HG03045 (cell line): ENCODE measurements around the gene SKA3.
"Not testable (repeated sequence)": the region's sequence is repeated elsewhere in the genome, so short reads cannot be mapped to it uniquely, and the experiment has no call there.

ENCODE experiments used
- ATAC-seq: cut with Tn5 transposase; IDR thresholded peaks from one replicate; pipeline ENCODE4 v1.9.1; 2021; ENCODE audit warnings: mild to moderate bottlenecking, moderate library complexity; ENCODE audit not compliant: unreplicated experiment

Gene SKA3

DNA sequence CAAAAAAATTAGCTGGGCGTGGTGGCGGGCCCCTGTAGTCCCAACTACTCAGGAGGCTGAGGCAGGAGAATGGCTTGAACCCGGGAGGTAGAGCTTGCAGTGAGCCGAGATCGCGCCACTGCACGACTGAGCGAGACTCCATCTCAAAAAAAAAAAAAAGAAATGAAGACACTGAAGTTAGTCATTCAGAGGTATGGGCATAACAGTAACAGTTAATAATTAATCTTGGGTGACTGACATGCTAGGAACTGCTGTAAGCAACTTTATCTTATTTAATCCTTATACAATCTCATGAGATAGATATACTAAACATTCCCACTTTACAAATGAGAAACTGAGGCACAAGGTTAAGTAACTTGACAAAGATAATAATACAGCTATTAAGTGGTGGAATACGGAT is 4.9 kb downstream of the SKA3 start:
- ATAC-seq, result no peak

DNA sequence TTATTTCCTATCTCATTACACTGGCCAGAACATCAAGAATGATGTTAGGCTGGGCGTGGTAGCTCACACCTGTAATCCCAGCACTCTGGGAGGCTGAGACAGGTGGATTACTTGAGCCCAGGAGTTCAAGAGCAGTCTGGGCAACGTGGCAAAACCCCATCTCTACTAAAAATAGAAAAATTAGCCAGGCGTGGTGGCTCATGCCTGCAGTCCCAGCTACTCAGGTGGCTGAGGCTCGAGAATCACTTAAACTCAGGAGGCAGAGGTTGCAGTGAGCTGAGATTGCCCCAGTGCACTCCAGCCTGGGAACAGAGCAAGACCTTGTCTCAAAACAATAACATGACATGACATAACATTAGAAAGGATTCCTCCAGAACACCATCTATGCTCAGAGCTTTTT is 10.7 kb downstream of the SKA3 start:
- ATAC-seq, result not testable (repeated sequence)

DNA sequence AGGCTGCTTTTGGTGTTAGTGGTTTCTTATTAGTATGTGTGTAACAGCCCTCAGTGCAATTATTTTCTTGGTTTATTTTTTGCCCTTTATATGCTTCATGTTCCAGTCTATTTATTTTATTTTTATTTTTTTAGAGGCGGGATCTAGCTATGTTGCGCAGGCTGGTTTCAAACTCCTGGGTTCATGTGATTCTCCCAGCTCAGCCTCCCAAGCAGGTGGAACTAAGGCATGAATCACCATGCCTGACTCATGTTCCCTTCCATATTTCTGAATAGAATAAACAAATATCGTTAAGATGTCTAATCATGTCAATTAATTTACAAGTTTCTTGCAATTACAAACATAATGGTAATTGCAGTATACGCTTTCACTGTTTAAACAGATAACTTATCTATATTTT is 11.7 kb downstream of the SKA3 start:
- ATAC-seq, result no peak

DNA sequence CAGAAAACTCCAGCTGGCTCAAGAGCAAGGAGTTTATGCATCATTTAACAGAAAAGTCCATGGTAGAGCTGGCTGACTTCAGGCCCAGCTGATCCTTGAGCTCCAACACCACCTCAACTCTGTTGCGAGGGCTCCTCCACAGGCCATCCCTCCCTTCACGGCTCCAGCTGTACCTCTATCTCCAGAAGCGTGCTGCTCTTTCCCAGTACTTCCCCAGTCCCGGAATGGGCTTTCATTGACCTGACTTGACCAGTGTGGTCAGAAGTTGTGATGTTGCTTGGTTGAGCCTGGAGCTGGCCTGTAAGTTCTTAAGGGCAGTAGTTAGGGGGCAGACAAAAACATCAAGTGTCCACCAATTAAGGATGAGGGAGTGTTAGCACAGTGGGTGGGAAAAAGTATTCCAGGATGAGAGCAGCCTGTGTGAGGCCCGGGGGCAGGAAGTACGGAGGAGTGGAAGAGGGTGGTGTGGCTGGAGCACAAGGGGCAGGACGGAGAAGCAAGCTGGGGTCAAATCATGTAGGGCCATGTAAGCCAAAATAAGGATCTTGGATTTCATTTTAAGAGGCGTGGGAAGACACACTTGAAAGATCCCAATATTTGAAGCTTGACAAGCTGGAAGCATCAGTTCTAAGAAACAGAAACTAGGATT is 24.0 kb downstream of the SKA3 start:
- ATAC-seq, result no peak

DNA sequence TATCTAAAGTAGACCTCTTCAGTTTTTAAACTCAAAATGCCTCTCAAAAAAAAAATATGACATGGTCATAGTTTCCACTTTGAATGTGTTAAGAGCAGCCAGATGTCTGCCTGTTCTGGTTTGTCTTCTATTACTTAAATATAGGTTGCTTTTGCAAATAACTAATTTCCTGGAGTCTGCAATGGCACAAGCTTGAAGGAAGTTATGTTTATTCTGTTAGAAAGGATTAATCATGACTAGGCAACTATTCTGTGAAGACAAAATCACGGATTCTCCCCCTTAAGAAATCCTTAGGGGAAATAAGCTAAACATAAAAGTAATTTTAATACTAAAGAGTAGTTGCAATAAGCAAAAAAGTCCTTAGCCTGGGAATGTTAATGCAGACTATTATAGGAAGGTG is 26.3 kb downstream of the SKA3 start:
- ATAC-seq, result no peak

DNA sequence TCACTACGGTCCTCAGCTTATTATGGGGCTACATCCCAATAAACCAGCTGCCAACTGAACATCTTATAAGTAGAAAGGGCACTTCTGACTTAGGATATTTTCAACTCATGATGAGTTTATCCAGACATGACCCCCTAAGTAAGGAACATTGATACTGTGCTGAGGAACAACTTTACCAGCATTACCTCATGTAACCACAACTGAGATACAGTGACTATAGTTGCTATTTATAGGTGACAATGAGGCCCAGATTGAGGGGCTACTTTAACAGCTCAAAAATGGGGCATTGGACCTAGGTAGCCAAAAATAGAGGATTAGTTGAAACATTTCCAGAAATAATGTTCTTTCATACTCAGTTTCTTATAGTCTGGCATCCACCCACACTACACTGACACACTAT is 26.8 kb downstream of the SKA3 start:
- no peak for ATAC-seq

DNA sequence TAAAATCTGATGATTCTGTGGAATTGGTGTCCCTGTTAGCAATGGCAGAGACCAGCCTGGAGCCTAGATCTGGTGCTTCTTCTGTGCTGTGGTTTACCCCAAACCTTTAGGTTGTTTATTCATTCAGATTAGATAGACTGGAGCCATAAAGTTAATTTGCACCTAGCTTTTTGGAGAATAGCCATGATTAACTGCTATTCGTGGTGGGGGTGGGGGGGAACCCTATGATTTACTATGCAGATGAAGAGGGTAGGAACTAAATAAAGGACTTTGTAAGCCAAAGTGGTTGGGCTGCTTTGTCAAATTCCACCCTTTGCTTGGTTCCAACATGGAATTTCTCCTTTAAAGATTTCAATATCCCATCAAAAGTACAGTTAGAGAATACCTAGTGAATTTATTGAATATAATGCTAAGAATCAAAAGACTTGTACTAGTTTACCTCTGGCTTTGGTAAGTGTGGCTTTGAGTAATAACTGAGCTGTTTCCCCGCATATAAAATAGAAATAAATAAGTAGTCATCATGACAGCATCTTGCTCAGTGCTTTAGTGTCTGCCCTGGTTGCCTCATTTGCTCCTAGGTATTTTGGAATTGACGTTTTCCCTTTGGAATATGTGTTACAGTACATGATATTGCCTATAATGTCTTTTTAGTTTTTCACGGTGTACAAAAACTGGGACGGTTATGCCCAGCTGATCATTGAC is 27.6 kb downstream of the SKA3 start:
- no peak for ATAC-seq

DNA sequence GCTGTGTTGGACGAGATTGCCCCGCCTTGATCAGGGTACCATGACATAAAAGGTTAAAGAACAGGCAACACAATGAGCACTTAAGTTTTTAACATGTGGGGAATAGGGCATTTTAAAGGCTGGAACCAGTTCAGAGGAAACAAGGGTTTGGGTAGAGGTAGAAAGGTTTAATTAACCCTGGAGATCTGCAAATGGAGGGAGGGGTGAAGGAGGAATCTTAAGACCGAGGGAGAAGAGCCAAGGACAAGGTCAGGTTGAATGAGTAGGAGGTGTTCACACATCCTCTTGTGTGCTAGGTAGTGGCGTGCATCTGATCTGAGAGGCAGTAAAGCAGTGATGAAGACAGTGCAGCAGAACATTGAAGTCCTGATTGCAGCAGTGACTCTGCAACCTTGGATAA is 28.5 kb downstream of the SKA3 start:
- no peak for ATAC-seq

DNA sequence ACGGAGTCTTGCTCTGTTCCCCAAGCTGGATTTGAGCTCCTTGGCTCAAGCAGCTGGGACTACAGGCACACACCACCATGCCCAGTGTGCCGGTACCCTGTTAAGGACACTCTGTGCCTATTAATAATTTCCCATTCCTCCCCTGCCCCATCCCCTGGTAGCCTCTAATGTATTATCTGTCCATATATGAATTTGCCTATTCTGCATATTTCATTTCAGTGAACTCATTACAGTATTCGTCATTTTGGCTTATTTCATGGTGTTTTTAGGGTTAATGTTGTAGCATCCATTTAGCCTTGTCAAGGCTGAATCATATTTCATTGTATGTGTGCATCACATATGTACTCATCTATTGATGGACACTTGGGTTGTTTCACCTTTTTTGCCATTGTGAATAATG is 33.6 kb downstream of the SKA3 start:
- ATAC-seq, result no peak

DNA sequence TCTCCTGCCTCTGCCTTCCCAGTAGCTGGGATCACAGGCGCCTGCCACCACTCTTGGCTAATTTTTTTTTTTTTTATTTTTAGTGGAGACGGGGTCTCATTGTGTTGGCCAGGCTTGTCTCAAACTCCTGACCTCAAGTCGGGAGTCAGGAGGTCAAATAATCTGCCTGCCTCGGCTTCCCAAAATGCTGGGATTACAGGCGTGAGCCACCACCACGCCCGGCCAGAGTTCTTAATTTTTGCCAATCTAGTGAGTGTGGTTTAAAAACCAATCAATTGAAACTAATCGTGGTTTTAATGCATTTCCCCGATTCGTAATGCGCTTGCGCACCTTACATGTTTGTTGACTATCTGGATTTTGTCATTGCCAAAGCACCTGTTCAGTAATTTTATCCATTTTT is 37.0 kb downstream of the SKA3 start:
- no peak for ATAC-seq

DNA sequence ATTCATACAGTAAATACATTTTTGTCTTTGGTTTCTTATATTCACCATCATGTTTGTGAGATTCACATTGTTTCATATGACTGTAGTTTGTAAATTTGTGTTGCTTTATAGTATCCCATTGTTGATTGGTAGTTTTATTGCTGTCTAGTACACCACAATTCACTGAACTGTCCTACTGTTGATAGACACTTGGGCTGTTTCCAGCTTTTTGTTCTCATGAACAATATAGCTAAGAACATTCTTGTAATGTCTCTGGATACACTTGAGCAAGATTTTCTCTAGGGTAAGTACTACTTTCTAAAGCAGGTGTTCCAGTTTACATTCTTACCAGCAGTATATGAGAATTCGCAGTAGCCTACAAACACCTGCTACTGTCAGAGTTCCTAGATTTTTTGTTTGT is 37.8 kb downstream of the SKA3 start:
- no peak for ATAC-seq

DNA sequence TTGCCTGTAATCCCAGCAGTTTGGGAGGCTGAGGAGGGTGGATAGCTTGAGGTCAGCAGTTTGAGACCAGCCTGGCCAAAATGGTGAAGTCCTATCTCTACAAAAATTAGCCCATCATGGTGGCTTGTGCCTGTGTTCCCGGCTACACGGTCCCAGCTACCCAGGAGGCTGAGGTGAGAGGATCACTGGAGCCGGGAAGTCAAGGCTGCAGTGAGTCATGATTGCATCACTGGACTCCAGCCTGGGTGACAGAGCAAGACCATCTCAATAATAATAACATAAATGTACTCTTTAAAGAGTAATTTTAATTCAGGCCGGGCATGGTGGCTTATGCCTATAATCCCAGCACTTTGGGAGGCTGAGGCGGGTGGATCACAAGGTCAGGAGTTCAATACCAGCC is 38.7 kb downstream of the SKA3 start:
- no peak for ATAC-seq

DNA sequence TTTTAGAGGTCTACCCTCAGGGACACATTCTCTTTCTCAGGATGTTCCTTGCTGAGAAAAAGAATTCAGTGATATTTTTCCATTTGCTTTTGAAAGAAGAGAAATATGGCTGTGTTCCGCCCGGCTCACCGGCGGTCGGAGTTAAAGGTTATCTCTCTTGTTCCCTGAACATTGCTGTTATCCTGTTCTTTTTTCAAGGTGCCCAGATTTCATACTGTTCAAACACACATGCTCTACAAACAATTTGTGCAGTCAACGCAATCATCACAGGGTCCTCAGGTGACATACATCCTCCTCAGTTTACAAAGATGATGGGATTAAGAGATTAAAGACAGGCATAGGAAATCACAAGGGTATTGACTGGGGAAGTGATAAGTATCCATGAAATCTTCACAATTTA is 40.5 kb downstream of the SKA3 start:
- ATAC-seq, result not testable (repeated sequence)

DNA sequence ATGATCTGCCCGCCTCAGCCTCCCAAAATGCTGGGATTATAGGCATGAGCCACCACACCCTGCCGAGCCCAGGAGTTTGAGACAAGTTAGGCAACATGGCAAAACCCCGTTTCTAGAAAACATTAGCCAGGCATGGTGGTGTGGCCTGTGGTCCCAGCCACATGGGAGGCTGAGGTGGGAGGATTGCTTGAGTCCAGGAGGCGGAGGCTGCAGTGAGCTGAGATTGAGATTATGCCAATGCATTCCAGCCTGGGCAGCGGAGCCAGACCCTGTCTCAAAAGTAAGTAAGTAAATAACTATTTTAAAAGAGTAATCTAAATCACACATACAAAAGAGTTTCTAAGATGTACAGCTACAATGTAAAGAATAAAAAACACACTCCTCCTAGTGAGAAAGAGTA is 41.9 kb downstream of the SKA3 start:
- ATAC-seq, result no peak

DNA sequence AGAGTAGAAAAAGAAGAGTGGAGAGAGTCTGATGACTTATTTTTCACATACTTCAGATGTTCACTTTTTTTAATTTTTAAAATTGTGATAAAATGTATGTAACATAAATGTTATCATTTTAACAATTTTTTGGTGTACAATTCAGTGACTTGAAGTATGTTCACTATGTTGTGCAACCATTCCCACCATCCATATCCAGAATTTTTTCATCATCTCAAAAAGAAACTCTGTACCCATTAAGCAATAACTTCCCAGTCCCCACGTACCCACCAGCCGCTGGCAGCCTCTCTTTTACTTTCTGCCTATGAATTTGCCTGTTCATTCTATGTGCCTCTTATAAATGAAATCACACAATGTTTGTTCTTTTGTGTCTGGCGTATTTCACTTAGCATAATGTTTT is 43.3 kb downstream of the SKA3 start:
- ATAC-seq, result no peak

DNA sequence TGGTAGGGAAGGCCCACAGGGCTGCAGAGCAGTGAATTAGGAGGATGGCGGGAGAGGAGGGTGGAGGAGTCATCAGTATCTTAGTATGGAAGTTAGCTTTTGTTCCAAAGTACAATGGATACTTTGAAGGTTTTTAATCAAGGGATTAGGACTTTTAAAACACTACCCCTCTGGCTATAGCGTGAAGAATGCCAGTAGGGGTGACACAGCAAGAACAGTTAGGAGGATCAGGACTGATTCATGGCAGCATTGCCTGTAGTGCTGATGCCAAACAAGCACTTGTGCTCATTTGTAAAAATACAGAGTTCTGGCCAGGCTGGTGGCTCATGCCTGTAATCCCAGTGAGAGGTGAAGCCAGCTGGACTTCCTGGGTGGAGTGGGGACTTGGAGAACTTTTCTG is 46.2 kb downstream of the SKA3 start:
- no peak for ATAC-seq

DNA sequence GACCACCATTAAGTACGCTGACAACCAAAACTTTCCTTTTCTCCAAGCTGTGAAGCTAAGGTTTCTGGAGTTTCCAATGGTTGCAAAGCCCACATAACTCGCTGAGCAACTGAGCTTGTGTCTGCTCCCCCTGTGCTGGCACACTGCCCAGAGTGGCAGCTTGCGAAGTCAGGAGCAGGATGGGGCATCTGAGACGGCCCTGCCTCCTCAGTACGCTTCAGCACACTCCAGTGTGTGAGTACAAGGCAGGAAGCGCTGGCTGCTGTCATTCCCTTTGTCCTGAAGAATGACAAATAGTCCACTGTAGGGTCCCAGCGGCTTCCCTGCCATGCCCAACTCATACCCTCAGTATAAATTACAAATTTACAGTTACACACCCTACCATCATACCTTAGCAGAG is 51.5 kb downstream of the SKA3 start:
- ATAC-seq, result no peak

DNA sequence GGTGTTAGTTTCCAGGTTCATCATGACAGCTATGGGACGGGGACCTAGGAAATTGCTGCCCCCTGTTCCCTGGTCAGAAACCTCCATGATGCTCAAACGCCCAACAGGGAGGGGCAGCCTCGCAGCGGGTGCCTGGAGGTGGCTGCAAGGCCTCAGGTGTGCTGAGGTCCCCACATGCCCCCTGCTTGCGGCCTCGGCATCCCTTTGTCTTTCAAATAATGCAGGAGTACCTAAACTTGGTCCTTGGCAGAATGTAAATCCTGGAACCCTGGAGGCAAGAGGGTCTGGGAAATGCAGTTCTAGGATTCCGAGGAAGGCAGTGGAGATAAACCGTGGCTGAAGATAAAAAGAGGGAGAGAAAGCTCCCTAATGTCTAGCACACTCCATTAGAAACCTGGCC is 52.4 kb downstream of the SKA3 start:
- ATAC-seq, result no peak

DNA sequence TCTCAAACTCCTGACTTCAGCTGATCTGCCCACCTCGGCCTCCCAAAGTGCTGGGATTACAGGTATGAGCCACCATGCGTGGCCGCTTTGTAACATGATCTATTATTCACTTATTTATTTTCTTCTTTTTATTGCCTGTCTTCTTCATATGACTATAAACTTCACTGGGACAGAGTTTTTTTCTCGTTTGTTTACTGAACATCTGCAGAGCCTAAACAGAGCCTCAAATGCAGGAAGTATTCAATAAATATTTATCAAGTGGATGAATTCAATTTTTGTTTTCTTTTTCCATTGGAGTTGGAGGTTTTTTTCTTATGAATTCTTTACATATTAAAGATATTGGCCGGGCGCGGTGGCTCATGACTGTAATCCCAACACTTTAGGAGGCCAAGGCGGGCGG is 54.7 kb downstream of the SKA3 start:
- ATAC-seq, result no peak

DNA sequence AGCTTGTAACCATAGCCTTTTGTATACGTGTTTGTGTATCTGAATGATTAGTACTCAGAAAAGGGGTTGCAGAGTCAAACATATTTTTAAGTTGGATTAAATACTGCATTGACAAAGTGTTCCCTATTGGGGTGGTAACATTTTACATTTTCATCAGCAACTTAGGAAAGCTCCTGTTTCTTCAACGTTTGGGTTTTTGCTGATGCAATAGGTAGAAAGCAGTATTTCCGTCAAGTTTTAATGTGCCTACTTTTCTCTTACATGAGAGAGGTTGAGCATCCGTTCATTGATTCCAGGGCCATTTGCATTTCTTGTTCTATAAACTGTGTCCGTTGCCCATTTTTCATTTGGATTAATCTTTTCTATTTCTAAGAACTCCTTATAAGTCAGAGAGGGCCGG is 56.2 kb downstream of the SKA3 start:
- ATAC-seq, result no peak

DNA sequence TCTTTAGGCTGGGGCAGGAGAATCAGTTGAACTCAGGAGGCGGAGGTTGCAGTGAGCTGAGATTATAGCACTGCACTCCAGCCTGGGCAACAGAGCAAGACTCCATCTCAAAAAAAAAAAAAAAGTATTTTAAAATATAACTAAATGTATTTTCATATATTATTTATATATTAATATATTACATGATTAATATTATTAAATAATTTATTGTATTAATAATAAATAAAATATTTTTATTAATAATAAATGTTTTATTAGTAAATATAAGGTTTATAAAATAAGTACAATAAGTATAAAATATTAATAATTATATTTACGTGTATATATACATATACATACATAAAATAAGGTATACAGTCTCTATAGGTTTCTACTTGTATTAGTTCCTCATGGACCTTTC is 56.8 kb downstream of the SKA3 start:
- ATAC-seq, result no peak

DNA sequence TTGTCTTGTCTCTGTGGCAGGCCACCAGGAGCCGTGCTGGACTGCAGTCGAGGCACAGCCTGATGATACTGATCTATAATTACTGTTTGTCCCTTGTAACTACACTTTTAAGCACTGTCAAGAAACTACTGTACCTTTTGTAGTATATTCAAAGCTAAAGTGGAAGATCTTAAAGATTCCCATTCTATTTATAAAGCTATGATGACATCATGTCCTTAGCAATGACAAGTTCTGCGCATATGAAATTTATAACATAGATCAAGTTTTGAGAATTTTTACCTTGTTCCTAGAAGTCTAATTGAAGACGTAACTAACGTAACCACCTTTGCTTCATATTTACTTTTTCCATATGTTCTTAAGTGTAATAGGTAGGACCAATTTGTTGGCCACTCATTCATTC is 58.2 kb downstream of the SKA3 start:
- no peak for ATAC-seq
